Activated CD8-positive, alpha-beta memory T cell treated with anti-CD3 and anti-CD28 coated beads, Interleukin-2, amount 10 ng/mL, durations not matched to agents 7 days and 5 days (primary cell): ENCODE data around the gene PARP15. TPM values are rescaled to one million over a fixed set of nuclear protein-coding genes. Genes with fewer than 3 reads are reported as not detected.
A peak's percentile ranks its signal among the peaks of the same experiment; 100 is the strongest.

Source experiments
- ATAC-seq: fragments of 150-1000 bp; cut with Tn5 transposase; one replicate; pipeline ENCODE4 v1.10.0; 2021; ENCODE audit warnings: moderate library complexity
- CTCF ChIA-PET: fragments of 350-600 bp; sonication (Branson Sonifier 250); formaldehyde crosslinking; loops from one replicate; lab custom pipeline; 2021; ENCODE audit warnings: antibody characterized with exemption; lab: Charles Lee
- DNase-seq: peaks from one replicate; pipeline ENCODE4 v3.0.0-alpha.2; 2020
- H3K27ac Mint-ChIP-seq: one replicate; pipeline ENCODE4 v1.8.0; 2021; ENCODE audit warnings: mild to moderate bottlenecking, mixed read lengths
- H3K27me3 Mint-ChIP-seq: one replicate; pipeline ENCODE4 v1.8.0; 2021; ENCODE audit warnings: mixed read lengths
- H3K36me3 Mint-ChIP-seq: one replicate; pipeline ENCODE4 v1.8.0; 2021; ENCODE audit warnings: mild to moderate bottlenecking, mixed read lengths
- H3K4me1 Mint-ChIP-seq: one replicate; pipeline ENCODE4 v1.8.0; 2021; ENCODE audit warnings: mixed read lengths
- H3K4me3 Mint-ChIP-seq: one replicate; pipeline ENCODE4 v1.8.0; 2021; ENCODE audit warnings: mild to moderate bottlenecking, moderate library complexity, mixed read lengths
- H3K9me3 Mint-ChIP-seq: one replicate; pipeline ENCODE4 v1.8.0; 2022; ENCODE audit warnings: low read depth, mixed read lengths
- total RNA-seq, 2 experiments: library from RNA; stranded (reverse); gene quantifications; one replicate each; pipeline ENCODE4 v1.2.3, GENCODE V29; 2021

The PARP15 gene
- 10 to 100 TPM; 36.1 to 40.6 TPM for total RNA-seq

- H3K27me3 Mint-ChIP-seq, result no peaks in the 10 kb centered on the region
- DNase-seq (peak; percentile 75), ATAC-seq (peak; percentile 71)
- CTCF ChIA-PET, result interaction anchor here (0.5 to 3.2 kb wide), 4 partner anchors 12 to 102 kb away, joined by 3 to 23 read pairs (median 4); partner anchors contain the start of gene PARP14
- H3K36me3 Mint-ChIP-seq, result peaks cover 52% of the 10 kb centered on the region
- peaks cover 48% of the 10 kb centered on the region for H3K4me1 Mint-ChIP-seq
- H3K27ac Mint-ChIP-seq, result peak within 1 kb of the TSS; percentile 100
- H3K9me3 Mint-ChIP-seq, result peaks cover 10% of the 10 kb centered on the region
- H3K4me3 Mint-ChIP-seq, result peak within 1 kb of the TSS; percentile 89
Measured at GRCh38 chr3:122577409-122578031, at the start of gene PARP15. Gene PARP15 (plus strand): TSS chr3:122577650. CDS start chr3:122577668, 18 bp downstream.

- H3K36me3 Mint-ChIP-seq, result peaks cover 69% of the 10 kb centered on the region
- CTCF ChIA-PET, result interaction anchor here (1.0 kb wide), 2 partner anchors 14 to 107 kb away, joined by 3 to 4 read pairs; no protein-coding TSS in a partner anchor
- ATAC-seq (no peak), DNase-seq (no peak)
- H3K4me1 Mint-ChIP-seq, result peaks cover 28% of the 10 kb centered on the region
- no peaks in the 10 kb centered on the region for H3K27me3 Mint-ChIP-seq
- no peak overlapping the region for H3K27ac Mint-ChIP-seq
- H3K9me3 Mint-ChIP-seq, result no peaks in the 10 kb centered on the region
- H3K4me3 Mint-ChIP-seq, result no peak overlapping the region
Measured at GRCh38 chr3:122530164-122530563, 47.3 kb upstream of the PARP15 start.

- Mint-ChIP-seq H3K4me3 (no peak overlapping the region), H3K36me3 (peaks cover 81% of the 10 kb centered on the region), H3K27me3 (no peaks in the 10 kb centered on the region), H3K27ac (no peak overlapping the region), H3K9me3 (no peaks in the 10 kb centered on the region), H3K4me1 (peaks cover 57% of the 10 kb centered on the region)
- peak; percentile 2 for ATAC-seq
- CTCF ChIA-PET, result interaction anchor here (0.6 to 1.8 kb wide), 6 partner anchors 19 to 654 kb away, joined by 3 read pairs; partner anchors contain the start of gene KPNA1
- DNase-seq, result no peak
Measured at GRCh38 chr3:122533480-122533879, 44.0 kb upstream of the PARP15 start.

- H3K27me3 Mint-ChIP-seq, result no peaks in the 10 kb centered on the region
- H3K9me3 Mint-ChIP-seq, result no peaks in the 10 kb centered on the region
- ATAC-seq, result peak; percentile 99
- peaks cover 83% of the 10 kb centered on the region for H3K36me3 Mint-ChIP-seq
- no peak overlapping the region for H3K4me3 Mint-ChIP-seq
- peak; percentile 82 for DNase-seq
- H3K4me1 Mint-ChIP-seq, result peaks cover 61% of the 10 kb centered on the region
- CTCF ChIA-PET, result interaction anchor here (0.6 to 1.8 kb wide), 6 partner anchors 19 to 655 kb away, joined by 3 read pairs; partner anchors contain the start of gene KPNA1
- H3K27ac Mint-ChIP-seq, result peak overlapping the region; percentile 71
Measured at GRCh38 chr3:122533931-122534334, 43.5 kb upstream of the PARP15 start.

- CTCF ChIA-PET, result interaction anchor here (0.7 to 1.1 kb wide), 2 partner anchors 76 to 143 kb away, joined by 3 read pairs; no protein-coding TSS in a partner anchor
- peaks cover 71% of the 10 kb centered on the region for H3K4me1 Mint-ChIP-seq
- peaks cover 84% of the 10 kb centered on the region for H3K36me3 Mint-ChIP-seq
- ATAC-seq, result no peak
- H3K4me3 Mint-ChIP-seq, result no peak overlapping the region
- no peak overlapping the region for H3K27ac Mint-ChIP-seq
- H3K9me3 Mint-ChIP-seq, result no peaks in the 10 kb centered on the region
- no peaks in the 10 kb centered on the region for H3K27me3 Mint-ChIP-seq
- no peak for DNase-seq
Measured at GRCh38 chr3:122535964-122536631, 41.4 kb upstream of the PARP15 start.

- Mint-ChIP-seq H3K36me3 (peaks cover 87% of the 10 kb centered on the region), H3K4me3 (no peak overlapping the region), H3K27ac (no peak overlapping the region), H3K27me3 (no peaks in the 10 kb centered on the region), H3K9me3 (no peaks in the 10 kb centered on the region), H3K4me1 (peaks cover 71% of the 10 kb centered on the region)
- ATAC-seq (no peak), DNase-seq (no peak)
- CTCF ChIA-PET, result interaction anchor here (0.7 to 1.1 kb wide), 2 partner anchors 76 to 143 kb away, joined by 3 read pairs; no protein-coding TSS in a partner anchor
Measured at GRCh38 chr3:122536632-122537001, 40.8 kb upstream of the PARP15 start.

- DNase-seq (no peak), ATAC-seq (no peak)
- Mint-ChIP-seq H3K36me3 (peaks cover 78% of the 10 kb centered on the region), H3K4me3 (no peak overlapping the region), H3K27ac (no peak overlapping the region), H3K27me3 (no peaks in the 10 kb centered on the region), H3K4me1 (peaks cover 54% of the 10 kb centered on the region), H3K9me3 (no peaks in the 10 kb centered on the region)
- CTCF ChIA-PET, result no interaction called here
Measured at GRCh38 chr3:122538956-122539490, 38.4 kb upstream of the PARP15 start.

GRCh38 chr3:122546151-122546550 is 31.3 kb upstream of the PARP15 start:
- no peak overlapping the region for H3K27ac Mint-ChIP-seq
- ATAC-seq (no peak), DNase-seq (no peak)
- CTCF ChIA-PET, result interaction anchor here (1.3 kb wide), 1 partner anchor 9 kb away, joined by 3 read pairs; no protein-coding TSS in a partner anchor
- H3K27me3 Mint-ChIP-seq, result no peaks in the 10 kb centered on the region
- H3K9me3 Mint-ChIP-seq, result no peaks in the 10 kb centered on the region
- peaks cover 79% of the 10 kb centered on the region for H3K36me3 Mint-ChIP-seq
- no peak overlapping the region for H3K4me3 Mint-ChIP-seq
- H3K4me1 Mint-ChIP-seq, result peaks cover 16% of the 10 kb centered on the region

GRCh38 chr3:122548076-122548475 is 29.4 kb upstream of the PARP15 start:
- ATAC-seq (no peak), DNase-seq (no peak)
- H3K4me3 Mint-ChIP-seq, result no peak overlapping the region
- no peaks in the 10 kb centered on the region for H3K27me3 Mint-ChIP-seq
- H3K36me3 Mint-ChIP-seq, result peaks cover 86% of the 10 kb centered on the region
- H3K9me3 Mint-ChIP-seq, result no peaks in the 10 kb centered on the region
- peak overlapping the region; percentile 14 for H3K27ac Mint-ChIP-seq
- peaks cover 18% of the 10 kb centered on the region for H3K4me1 Mint-ChIP-seq
- CTCF ChIA-PET, result interaction anchor here (0.9 to 1.4 kb wide), 3 partner anchors 12 to 164 kb away, joined by 3 to 5 read pairs (median 3); partner anchors contain the start of gene FAM162A

GRCh38 chr3:122548619-122549018 is 28.8 kb upstream of the PARP15 start:
- H3K4me1 Mint-ChIP-seq, result peaks cover 23% of the 10 kb centered on the region
- no peak overlapping the region for H3K27ac Mint-ChIP-seq
- no peak for DNase-seq
- ATAC-seq, result no peak
- no peaks in the 10 kb centered on the region for H3K27me3 Mint-ChIP-seq
- CTCF ChIA-PET, result interaction anchor here (0.9 to 1.4 kb wide), 4 partner anchors 11 to 164 kb away, joined by 3 to 5 read pairs (median 4); partner anchors contain the start of gene FAM162A
- no peaks in the 10 kb centered on the region for H3K9me3 Mint-ChIP-seq
- no peak overlapping the region for H3K4me3 Mint-ChIP-seq
- H3K36me3 Mint-ChIP-seq, result peaks cover 86% of the 10 kb centered on the region

- ATAC-seq (no peak), DNase-seq (no peak)
- peaks cover 41% of the 10 kb centered on the region for H3K4me1 Mint-ChIP-seq
- CTCF ChIA-PET, result interaction anchor here (1.2 kb wide), 1 partner anchor 126 kb away, joined by 5 read pairs; no protein-coding TSS in a partner anchor
- H3K36me3 Mint-ChIP-seq, result peaks cover 84% of the 10 kb centered on the region
- H3K27me3 Mint-ChIP-seq, result no peaks in the 10 kb centered on the region
- no peaks in the 10 kb centered on the region for H3K9me3 Mint-ChIP-seq
- H3K4me3 Mint-ChIP-seq, result no peak overlapping the region
- H3K27ac Mint-ChIP-seq, result no peak overlapping the region
Measured at GRCh38 chr3:122553171-122553570, 24.3 kb upstream of the PARP15 start.

GRCh38 chr3:122555275-122556071 is 22.0 kb upstream of the PARP15 start:
- Mint-ChIP-seq H3K36me3 (peaks cover 83% of the 10 kb centered on the region), H3K27ac (peak overlapping the region; percentile 47)

More at GRCh38 chr3:122555275-122556071, 22.0 kb upstream of the PARP15 start:
- ATAC-seq (no peak), DNase-seq (no peak)
- CTCF ChIA-PET, result interaction anchor here (1.3 to 3.2 kb wide), 2 partner anchors 10 to 124 kb away, joined by 3 to 15 read pairs; no protein-coding TSS in a partner anchor
- H3K4me3 Mint-ChIP-seq, result no peak overlapping the region
- peaks cover 40% of the 10 kb centered on the region for H3K4me1 Mint-ChIP-seq
- H3K9me3 Mint-ChIP-seq, result no peaks in the 10 kb centered on the region
- no peaks in the 10 kb centered on the region for H3K27me3 Mint-ChIP-seq
